K562 (cell line): ENCODE results near the gene ASB13. TPM values are rescaled to one million over a fixed set of nuclear protein-coding genes. Genes with fewer than 3 reads are reported as not detected.

Experiments used
- HES1 ChIP-seq: fragments of 450-650 bp; IDR thresholded peaks from 2 replicates; pipeline ENCODE4 v1.6.1; 2016; ENCODE audit warnings: low read depth, mild to moderate bottlenecking, moderate library complexity
- SNRNP70 ChIP-seq: fragments of 200-400 bp; formaldehyde crosslinking; optimal IDR thresholded peaks from 2 replicates; pipeline ENCODE3; 2017; ENCODE audit warnings: low read depth, low read length
- polyA plus RNA-seq, 8 experiments: library from polyadenylated mRNA; depleted of rRNA in 4 of 8; stranded (reverse) in 5 of 8; unstranded in 3 of 8; fragments of >200 nt; fragmentation: Nextera tagmentation in 2 of 8; fragmentation: Illumina TruSeq in 1 of 8; extraction: Ambion mirVana in 2 of 8; extraction: Trizol in 1 of 8; gene quantifications; 2 replicates each; pipeline versions ENCODE4 v1.2.1 to v1.2.3, GENCODE V29; 2011 to 2014; ENCODE audit warnings: inconsistent platforms in 1 of 8, missing spikeins in 1 of 8
- total RNA-seq, 7 experiments: library from RNA; depleted of rRNA in 6 of 7; stranded (reverse); fragments of >200 nt in 6 of 7; fragmentation: Illumina TruSeq in 2 of 7; extraction: Trizol in 2 of 7; gene quantifications; 2 replicates each; pipeline versions ENCODE4 v1.2.1 to v1.2.3, GENCODE V29; 2011 to 2021; ENCODE audit warnings: low replicate concordance in 1 of 7
- TF ChIP-seq, protein P1 (sequence below): IDR thresholded peaks from 2 replicates; pipeline ENCODE4 v1.6.1; 2011; ENCODE audit warnings: borderline replicate concordance, low read depth, mild to moderate bottlenecking, moderate library complexity, low read length; ENCODE audit not compliant: insufficient read depth, poor library complexity, severe bottlenecking
- TF ChIP-seq, protein P2 (sequence below), 2 experiments: fragments of 450-650 bp in 1 of 2; sonication (generic) in 1 of 2; formaldehyde crosslinking in 1 of 2; IDR thresholded peaks; 2 replicates each; pipeline versions ENCODE4 v1.7.1 to v1.9.0; 2016 to 2022; ENCODE audit warnings: inconsistent platforms in 1 of 2, mild to moderate bottlenecking in 1 of 2, missing genetic modification reagents in 1 of 2

The ASB13 gene
- total and polyA plus RNA-seq, 9 of the 15 experiments (the other 6 are each of a cell fraction or from before 2014, with no cell fraction given), result 5.2 to 28.8 (median 16.9) TPM

DNA sequence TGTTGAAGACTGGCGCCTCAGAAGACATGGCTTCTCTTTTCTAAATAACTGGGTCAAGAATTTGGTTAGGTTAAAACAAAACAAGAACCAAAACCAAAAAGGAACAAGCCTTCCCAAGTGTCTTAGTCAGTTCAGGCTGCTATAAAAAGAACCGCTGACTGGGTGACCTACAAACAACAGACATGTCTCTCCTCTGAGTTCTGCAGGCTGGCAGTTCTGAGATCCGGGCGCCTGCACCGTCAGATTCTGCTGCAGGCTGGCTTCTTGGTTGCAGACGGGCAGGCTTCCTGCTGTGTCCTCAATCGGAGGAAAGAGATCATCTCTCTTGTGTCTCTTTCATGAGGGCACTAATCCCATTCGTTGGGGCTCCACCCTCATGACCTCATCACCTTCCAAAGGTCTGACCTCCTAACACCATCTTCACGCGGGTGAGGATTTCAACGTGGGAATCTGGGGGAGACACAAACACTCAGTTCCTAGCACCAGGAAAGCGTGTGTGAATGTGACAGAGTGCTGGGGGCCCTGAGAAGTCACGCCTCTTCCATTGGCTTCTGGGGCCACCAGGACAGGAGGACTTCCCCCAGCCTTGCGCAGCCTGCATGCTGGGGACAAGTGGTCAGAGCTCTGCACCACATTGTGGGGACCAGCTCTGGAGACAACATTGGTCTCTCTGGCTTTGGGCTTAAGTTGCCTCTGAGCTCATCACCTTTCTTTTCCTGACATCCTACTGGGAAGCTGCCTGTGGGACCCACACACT lies 63.1 kb downstream of the ASB13 start (continued):
- TF ChIP-seq, protein P1, sequence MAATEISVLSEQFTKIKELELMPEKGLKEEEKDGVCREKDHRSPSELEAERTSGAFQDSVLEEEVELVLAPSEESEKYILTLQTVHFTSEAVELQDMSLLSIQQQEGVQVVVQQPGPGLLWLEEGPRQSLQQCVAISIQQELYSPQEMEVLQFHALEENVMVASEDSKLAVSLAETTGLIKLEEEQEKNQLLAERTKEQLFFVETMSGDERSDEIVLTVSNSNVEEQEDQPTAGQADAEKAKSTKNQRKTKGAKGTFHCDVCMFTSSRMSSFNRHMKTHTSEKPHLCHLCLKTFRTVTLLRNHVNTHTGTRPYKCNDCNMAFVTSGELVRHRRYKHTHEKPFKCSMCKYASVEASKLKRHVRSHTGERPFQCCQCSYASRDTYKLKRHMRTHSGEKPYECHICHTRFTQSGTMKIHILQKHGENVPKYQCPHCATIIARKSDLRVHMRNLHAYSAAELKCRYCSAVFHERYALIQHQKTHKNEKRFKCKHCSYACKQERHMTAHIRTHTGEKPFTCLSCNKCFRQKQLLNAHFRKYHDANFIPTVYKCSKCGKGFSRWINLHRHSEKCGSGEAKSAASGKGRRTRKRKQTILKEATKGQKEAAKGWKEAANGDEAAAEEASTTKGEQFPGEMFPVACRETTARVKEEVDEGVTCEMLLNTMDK, result no peak
- TF ChIP-seq, protein P2, sequence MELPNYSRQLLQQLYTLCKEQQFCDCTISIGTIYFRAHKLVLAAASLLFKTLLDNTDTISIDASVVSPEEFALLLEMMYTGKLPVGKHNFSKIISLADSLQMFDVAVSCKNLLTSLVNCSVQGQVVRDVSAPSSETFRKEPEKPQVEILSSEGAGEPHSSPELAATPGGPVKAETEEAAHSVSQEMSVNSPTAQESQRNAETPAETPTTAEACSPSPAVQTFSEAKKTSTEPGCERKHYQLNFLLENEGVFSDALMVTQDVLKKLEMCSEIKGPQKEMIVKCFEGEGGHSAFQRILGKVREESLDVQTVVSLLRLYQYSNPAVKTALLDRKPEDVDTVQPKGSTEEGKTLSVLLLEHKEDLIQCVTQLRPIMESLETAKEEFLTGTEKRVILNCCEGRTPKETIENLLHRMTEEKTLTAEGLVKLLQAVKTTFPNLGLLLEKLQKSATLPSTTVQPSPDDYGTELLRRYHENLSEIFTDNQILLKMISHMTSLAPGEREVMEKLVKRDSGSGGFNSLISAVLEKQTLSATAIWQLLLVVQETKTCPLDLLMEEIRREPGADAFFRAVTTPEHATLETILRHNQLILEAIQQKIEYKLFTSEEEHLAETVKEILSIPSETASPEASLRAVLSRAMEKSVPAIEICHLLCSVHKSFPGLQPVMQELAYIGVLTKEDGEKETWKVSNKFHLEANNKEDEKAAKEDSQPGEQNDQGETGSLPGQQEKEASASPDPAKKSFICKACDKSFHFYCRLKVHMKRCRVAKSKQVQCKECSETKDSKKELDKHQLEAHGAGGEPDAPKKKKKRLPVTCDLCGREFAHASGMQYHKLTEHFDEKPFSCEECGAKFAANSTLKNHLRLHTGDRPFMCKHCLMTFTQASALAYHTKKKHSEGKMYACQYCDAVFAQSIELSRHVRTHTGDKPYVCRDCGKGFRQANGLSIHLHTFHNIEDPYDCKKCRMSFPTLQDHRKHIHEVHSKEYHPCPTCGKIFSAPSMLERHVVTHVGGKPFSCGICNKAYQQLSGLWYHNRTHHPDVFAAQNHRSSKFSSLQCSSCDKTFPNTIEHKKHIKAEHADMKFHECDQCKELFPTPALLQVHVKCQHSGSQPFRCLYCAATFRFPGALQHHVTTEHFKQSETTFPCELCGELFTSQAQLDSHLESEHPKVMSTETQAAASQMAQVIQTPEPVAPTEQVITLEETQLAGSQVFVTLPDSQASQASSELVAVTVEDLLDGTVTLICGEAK (IDR thresholded peaks at IDR 0.05), result no peak
- TF ChIP-seq, protein P2 (CRISPR knock-in tag; IDR thresholded peaks at IDR 0.05), result no peak
- TF ChIP-seq SNRNP70 (no peak), HES1 (no peak)
